ENCODE results near the gene UTP14A.

Gene UTP14A

DNA sequence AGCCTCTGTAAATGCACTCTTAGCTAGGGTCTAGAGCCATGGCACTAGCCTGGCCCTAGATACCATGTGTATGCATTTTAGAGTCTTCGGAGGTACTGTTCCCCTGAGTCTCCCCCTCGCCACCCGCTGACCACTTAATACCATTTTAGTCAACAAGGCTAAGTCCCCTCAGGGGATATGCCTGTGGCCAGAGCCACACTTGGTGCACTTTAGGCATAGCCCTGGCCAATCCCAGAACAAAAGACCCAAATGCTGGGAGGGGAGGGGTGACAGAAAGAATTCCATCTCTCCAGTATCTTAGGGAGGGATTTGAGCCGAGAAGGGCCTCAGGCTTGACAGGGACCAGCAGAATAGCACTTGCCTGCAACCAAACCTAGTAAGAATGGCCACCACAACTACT lies 47.9 kb downstream of the UTP14A start:
- no peak for DNase-seq

- DNase-seq, result no peak
Measured at GRCh38 chrX:129954804-129955203, 48.8 kb downstream of the UTP14A start.

DNA sequence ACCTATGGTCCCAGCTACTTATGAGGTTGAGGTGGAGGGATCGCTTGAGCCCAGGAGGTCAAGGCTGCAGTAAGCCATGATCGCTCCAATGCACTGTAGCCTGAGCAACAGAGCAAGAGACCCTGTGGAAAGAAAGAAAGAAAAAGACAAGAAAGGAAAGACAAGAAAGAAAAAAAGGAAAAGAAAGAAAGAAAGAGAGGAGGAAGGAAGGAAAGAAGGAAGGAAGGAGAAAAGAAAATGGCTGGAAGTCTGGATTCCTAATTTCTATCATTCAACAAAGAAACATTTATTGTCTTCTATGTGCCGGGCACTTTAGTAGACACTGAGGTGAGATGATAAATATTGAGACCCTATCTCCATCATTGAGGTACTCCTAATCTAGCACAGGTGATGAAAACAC lies 49.7 kb downstream of the UTP14A start:
- no peak for DNase-seq

GRCh38 chrX:129956145-129956544 lies 50.2 kb downstream of the UTP14A start:
- no peak for DNase-seq

- DNase-seq, result no peak
Measured at GRCh38 chrX:129956765-129957164, 50.8 kb downstream of the UTP14A start.

DNA sequence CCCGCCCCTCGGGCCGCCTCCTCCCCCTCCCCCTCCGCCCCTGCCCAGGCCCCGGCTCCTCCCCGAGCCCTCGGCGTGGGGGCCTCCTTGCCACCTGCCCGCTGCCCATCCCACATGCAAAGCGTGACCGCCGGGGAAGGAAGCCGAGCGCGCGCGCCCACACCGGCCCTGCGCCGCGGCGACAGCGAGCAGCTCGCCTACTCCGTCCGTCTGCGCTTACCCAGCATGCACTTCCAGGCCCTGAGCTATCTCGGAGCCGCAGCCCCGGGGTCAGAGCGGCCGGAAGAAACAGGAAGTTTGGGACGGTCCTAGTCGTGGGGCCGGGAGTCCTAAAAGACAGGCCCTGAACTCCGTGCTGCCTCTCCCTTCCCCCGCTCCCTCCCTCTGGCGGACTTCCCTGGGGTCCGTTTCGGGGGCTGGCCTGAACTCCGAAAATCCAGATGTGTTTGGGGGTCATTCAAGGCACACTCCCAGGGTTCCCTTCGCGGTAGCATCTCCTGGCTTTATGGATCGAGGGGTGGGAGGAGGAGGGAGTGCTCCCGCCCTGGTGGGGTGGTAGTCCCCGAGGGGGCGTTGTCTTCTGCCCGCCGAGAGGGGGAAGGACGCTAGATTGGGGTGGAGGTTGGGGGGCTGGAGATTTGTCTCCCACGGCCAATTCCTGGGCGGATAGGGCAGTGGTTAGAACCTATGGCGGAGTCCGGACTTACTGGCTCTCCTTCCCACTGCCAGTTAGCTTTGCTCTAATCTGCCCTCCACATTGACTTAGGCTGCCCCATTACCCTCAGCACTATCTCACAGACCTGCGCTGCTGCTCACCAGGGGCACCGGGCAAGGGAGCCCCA lies 51.5 kb downstream of the UTP14A start:
- DNase-seq, result no peak

- no peak for DNase-seq
Measured at GRCh38 chrX:129958083-129958465, 52.1 kb downstream of the UTP14A start.

DNA sequence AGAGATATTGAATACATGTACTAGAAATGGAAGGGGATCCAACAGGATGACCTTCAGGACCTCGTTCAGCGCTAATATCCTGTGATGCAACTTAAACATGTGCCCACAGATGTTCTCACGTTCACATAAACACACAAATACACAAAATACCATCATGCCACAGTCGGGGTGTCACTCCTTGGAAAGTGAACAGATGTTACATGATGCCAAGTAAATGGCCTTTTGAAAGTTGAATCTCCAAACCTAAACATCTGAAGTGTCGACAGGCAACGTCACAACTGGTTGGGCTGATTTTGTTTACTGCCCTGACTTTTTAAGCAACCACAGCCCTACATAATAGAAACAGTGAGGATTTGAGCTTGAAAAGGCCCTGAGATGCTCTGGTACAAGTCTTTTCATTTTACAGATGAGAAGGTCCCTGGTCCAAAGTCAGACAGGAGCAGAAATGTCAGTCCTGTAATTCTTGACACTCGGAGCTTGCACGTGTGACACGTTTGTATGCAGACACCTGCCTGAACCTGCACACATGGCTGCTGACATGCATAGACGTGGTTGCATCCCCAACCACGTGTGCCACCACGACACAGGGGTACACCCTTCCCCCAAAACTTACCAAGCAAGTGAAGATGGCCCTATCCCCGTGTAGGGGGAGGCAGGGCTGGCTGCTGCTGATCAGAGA lies 53.0 kb downstream of the UTP14A start:
- no peak for DNase-seq

DNA sequence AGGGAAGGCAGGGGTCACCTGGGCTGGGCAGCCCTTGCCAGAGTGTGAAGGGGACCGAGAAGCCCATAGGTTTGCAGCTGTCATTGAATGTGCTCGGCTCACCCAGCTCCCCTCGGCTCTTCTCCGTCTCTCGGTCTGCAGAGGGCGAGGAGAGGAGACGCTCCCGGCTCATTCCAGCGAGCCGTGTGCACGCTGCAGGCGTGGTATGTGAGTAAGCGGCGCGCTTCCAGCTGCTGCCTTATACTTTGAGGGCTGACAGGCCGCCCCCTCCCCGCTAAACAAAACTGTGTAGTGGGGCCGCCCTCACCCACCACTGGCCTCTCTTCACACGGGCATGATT lies 53.5 kb downstream of the UTP14A start:
- DNase-seq, result no peak

- no peak for DNase-seq
Measured at GRCh38 chrX:129961180-129962083, 55.5 kb downstream of the UTP14A start.

DNA sequence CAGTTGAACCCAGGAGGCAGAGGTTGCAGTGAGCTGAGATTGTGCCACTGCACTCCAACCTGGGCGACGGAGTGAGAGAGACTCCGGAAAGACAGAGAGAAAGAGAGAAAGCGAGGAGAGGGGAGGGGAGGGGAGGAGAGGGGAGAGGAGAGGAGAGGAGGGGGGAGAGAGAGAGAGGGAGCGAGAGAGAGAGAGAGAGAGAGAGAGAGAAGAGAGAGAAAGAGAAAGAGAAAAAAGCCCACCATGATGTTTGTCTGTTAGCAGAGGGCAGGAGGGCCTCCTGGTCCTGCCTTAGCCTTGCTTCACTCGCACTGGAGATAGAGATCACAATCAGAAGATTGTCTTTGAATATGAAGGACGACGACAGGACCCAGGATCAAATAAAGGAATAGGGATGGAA lies 57.8 kb downstream of the UTP14A start:
- DNase-seq, result no peak

DNA sequence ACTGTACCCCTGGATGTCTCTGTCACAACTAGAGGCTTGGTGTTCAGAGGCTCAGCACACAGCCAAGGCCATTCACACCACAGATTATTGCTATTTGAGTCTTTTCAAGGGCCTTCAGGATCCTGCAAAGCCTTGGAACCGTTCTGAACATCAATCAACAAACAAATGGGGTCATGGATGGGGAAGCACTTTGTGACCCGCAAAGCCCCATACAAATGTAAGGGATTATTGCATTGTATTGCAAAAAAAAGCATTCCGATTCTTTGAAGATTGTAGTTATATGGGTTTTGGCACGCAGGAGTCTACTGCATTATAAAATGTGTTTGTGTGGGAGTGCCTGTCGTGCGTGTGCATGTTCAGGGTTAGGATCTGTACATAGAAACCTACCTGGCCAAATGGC lies 59.2 kb downstream of the UTP14A start:
- no peak for DNase-seq

DNA sequence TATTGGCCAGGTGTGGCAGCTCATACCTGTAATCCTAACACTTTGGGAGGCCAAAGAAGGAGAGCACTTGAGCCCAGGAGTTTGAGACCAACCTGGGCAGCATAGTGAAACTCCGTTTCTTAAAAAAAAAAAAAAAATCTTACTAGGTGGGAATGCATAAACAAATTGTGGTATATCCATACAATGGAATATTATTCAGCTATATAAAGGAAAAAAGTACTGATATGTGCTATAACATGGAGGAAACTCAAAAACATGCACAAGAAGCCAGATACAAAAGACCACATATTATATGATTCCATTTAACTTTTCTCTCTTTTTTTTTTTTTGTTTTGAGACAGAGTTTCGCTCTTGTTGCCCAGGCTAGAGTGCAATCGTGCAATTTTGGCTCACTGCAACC lies 63.0 kb downstream of the UTP14A start:
- DNase-seq, result no peak

GRCh38 chrX:129976441-129976840 lies 70.5 kb downstream of the UTP14A start:
- DNase-seq, result no peak

All from NCI-H1694 (cell line).